Uterus (tissue), 4 donors: ENCODE data around the gene AGFG1. TPM values are rescaled to one million over a fixed set of nuclear protein-coding genes. Genes with fewer than 3 reads are reported as not detected.

Source experiments
- DNase-seq, 2 donors: peaks; one replicate each; pipeline ENCODE4 v3.0.0-alpha.2; 2019 to 2020
- H3K27ac ChIP-seq, 2 donors: fragments of 200-600 bp; sonication (generic); 1 replicate in 1 of 2; 2 replicates in 1 of 2; pipeline ENCODE4 v1.5.1; 2016 to 2018
- H3K27me3 ChIP-seq, 2 donors: fragments of 200-600 bp; sonication (generic); one replicate each; pipeline ENCODE4 v1.5.1; 2018 to 2019; ENCODE audit warnings: control low read depth in 1 of 2
- H3K36me3 ChIP-seq, 2 donors: fragments of 200-600 bp; sonication (generic); one replicate each; pipeline ENCODE4 v1.5.1; 2019; ENCODE audit warnings: control low read depth in 1 of 2
- H3K4me1 ChIP-seq, 2 donors: fragments of 200-600 bp; sonication (generic); one replicate each; pipeline ENCODE4 v1.5.1; 2018 to 2019; ENCODE audit warnings: control low read depth in 1 of 2
- H3K4me3 ChIP-seq, 2 donors: fragments of 200-600 bp; sonication (generic); 1 replicate in 1 of 2; 2 replicates in 1 of 2; pipeline ENCODE4 v1.5.1; 2018 to 2019; ENCODE audit warnings: mild to moderate bottlenecking in 1 of 2
- H3K9me3 ChIP-seq, 2 donors: fragments of 200-600 bp; sonication (generic); one replicate each; pipeline ENCODE4 v1.5.1; 2019; ENCODE audit warnings: control low read depth in 1 of 2
- POLR2A ChIP-seq, 2 donors: fragments of 450-650 bp; IDR thresholded peaks; one replicate each; pipeline ENCODE4 v1.6.1; 2016; ENCODE audit warnings: antibody characterized with exemption in 2 of 2, mild to moderate bottlenecking in 1 of 2, moderate library complexity in 1 of 2
- intact Hi-C: fragments of 100-400 bp; cut with DNase I; formaldehyde crosslinking; loops from one replicate; pipeline ENCODE4 v1.15.1; 2023; ENCODE audit warnings: low total_unique reads
- total RNA-seq, 4 donors: library from RNA; depleted of rRNA in 3 of 4; stranded (reverse); fragments of >200 nt in 3 of 4; gene quantifications; one replicate each; pipeline versions ENCODE4 v1.1.0 to v1.2.4, GENCODE V29; 2014 to 2023
- TF ChIP-seq, protein P1 (sequence below), 4 experiments: fragments of 200-600 bp in 2 of 4; fragments of 450-650 bp in 2 of 4; sonication (generic) in 2 of 4; IDR thresholded peaks; one replicate each; pipeline ENCODE4 v1.5.1; 2016 to 2019; ENCODE audit warnings: antibody characterized with exemption in 4 of 4, mild to moderate bottlenecking in 2 of 4, moderate library complexity in 1 of 4
- donor health status: DM: yes; HTN: yes; CAD: no.

Gene AGFG1
- total RNA-seq, 4 donors from 2014 or later = 17.6 to 60.4 (median 29.9) TPM

DNA sequence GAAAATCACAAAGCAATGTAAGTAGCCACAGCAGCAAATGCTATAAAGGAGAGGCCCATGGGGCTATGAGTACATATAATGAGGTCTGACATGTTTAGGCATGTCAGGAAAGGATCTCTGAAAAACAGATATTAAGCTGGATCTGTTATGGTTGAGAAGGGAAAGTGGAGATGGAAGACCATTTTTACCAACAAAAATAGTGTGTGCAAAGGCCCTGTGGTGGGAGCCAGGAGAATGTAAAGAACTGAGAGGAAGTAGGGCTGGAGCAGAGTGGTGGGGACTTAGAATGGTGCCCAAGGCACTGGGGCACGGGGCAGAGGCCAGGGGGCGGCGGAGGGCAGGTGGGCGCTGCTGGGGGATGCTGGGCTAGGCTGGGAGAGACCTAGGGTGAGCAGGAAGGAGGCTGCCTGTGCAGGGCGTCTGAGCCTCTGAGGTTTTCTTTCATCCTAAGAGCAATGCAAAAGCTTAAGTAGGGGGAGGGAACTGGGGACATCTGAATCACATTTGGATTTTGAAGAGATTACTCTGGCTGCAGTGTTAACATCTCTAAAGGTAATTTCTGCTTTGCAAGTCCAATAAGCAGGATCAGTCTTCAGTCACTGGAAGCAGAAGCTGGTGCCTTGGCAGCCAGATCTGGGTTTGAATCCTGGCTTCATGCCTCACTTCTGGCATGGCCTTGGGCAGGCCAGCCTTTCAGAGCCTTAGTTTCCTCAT, 4.9 kb upstream of the AGFG1 start:
- H3K4me3 ChIP-seq = no peak overlapping the region
- no peaks in the 10 kb centered on the region for H3K27me3 ChIP-seq
- TF ChIP-seq, protein P1, sequence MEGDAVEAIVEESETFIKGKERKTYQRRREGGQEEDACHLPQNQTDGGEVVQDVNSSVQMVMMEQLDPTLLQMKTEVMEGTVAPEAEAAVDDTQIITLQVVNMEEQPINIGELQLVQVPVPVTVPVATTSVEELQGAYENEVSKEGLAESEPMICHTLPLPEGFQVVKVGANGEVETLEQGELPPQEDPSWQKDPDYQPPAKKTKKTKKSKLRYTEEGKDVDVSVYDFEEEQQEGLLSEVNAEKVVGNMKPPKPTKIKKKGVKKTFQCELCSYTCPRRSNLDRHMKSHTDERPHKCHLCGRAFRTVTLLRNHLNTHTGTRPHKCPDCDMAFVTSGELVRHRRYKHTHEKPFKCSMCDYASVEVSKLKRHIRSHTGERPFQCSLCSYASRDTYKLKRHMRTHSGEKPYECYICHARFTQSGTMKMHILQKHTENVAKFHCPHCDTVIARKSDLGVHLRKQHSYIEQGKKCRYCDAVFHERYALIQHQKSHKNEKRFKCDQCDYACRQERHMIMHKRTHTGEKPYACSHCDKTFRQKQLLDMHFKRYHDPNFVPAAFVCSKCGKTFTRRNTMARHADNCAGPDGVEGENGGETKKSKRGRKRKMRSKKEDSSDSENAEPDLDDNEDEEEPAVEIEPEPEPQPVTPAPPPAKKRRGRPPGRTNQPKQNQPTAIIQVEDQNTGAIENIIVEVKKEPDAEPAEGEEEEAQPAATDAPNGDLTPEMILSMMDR (IDR thresholded peaks at IDR 0.05) = no peak
- no peak for TF ChIP-seq POLR2A (IDR thresholded peaks at IDR 0.05)
- no peaks in the 10 kb centered on the region for H3K4me1 ChIP-seq
- no peaks in the 10 kb centered on the region for H3K36me3 ChIP-seq
- H3K27ac ChIP-seq = no peak overlapping the region
- DNase-seq = no peak
- H3K9me3 ChIP-seq = no peaks in the 10 kb centered on the region
- intact Hi-C loops = no loop called here

DNA sequence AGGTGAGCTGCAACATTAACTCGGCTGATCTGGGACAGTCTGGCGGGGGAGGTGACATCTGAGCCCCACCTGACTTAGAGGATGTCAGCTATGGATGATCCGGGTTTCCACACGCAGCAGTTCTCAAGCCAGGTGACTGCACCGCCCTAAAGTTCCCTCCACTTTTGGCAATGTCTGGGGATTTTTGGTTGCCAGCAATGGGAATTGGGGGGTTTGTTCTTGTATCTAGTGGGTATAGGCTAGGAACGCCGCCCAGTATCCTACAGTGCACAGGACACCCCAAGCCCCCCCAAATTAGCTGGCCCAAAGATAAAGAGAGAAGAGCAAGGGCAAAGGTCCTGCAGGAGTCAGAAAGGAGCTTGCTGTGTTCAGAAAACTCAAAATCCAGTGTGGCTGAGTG, 544 bp upstream of the AGFG1 start:
- intact Hi-C loops = no loop called here
- no peaks in the 10 kb centered on the region for H3K36me3 ChIP-seq
- no peak for TF ChIP-seq POLR2A (IDR thresholded peaks at IDR 0.05)
- TF ChIP-seq, protein P1 (IDR thresholded peaks at IDR 0.05) = no peak
- H3K27me3 ChIP-seq = no peaks in the 10 kb centered on the region
- no peaks in the 10 kb centered on the region for H3K9me3 ChIP-seq
- H3K4me3 ChIP-seq = no peak overlapping the region
- H3K4me1 ChIP-seq = peaks cover 0 to 15% of the 10 kb centered on the region in 2 donors
- no peak for DNase-seq
- H3K27ac ChIP-seq = no peak overlapping the region

GRCh38 chr2:227472265-227473121, 537 bp downstream of the AGFG1 start:
- peak overlapping the region; percentile 59 to 100 for H3K4me3 ChIP-seq
- no peaks in the 10 kb centered on the region for H3K36me3 ChIP-seq
- H3K9me3 ChIP-seq = no peaks in the 10 kb centered on the region
- H3K27ac ChIP-seq = peak overlapping the region; percentile 81 to 87
- no peaks in the 10 kb centered on the region for H3K27me3 ChIP-seq
- DNase-seq = peak in 1 of 2 donors; percentile 17
- H3K4me1 ChIP-seq = peaks cover 0 to 15% of the 10 kb centered on the region in 2 donors
- no peak for TF ChIP-seq POLR2A (IDR thresholded peaks at IDR 0.05)
- TF ChIP-seq, protein P1 (IDR thresholded peaks at IDR 0.05) = no peak
- intact Hi-C loops = no loop called here

DNA sequence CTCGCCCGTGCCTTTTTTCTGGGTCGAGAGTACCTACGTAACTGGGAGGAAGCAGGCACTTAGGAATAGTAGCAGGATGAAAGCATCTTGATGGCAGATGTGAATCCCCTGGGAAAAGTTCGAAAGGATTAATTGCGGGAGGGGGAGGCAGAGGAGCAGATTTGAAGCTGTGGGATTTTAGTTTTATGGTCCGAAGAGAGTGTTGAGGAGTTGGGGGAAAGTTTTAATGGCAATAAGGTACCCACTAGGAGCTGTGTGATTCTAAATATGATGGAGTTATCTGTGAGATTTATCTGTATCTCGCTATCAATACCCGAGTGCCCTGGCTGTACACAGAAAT, 1.1 kb downstream of the AGFG1 start:
- intact Hi-C loops = no loop called here
- no peaks in the 10 kb centered on the region for H3K9me3 ChIP-seq
- H3K27me3 ChIP-seq = no peaks in the 10 kb centered on the region
- H3K4me1 ChIP-seq = peaks cover 0 to 15% of the 10 kb centered on the region in 2 donors
- H3K27ac ChIP-seq = peak overlapping the region in 1 of 2 donors; percentile 81
- no peaks in the 10 kb centered on the region for H3K36me3 ChIP-seq
- H3K4me3 ChIP-seq = peak overlapping the region; percentile 59 to 100
- no peak for DNase-seq
- TF ChIP-seq, protein P1 (IDR thresholded peaks at IDR 0.05) = no peak
- no peak for TF ChIP-seq POLR2A (IDR thresholded peaks at IDR 0.05)

GRCh38 chr2:227473806-227474205, 1.9 kb downstream of the AGFG1 start:
- intact Hi-C loops = no loop called here
- no peaks in the 10 kb centered on the region for H3K27me3 ChIP-seq
- no peak overlapping the region for H3K27ac ChIP-seq
- peaks cover 0 to 20% of the 10 kb centered on the region in 2 donors for H3K4me1 ChIP-seq
- no peaks in the 10 kb centered on the region for H3K36me3 ChIP-seq
- H3K4me3 ChIP-seq = peak overlapping the region in 1 of 2 donors; percentile 100
- DNase-seq = no peak
- no peaks in the 10 kb centered on the region for H3K9me3 ChIP-seq
- TF ChIP-seq, protein P1 (IDR thresholded peaks at IDR 0.05) = no peak
- TF ChIP-seq POLR2A (IDR thresholded peaks at IDR 0.05) = no peak
